Lung (tissue), 12 donors: Measurements from ENCODE around the gene DENND1C. TPM values are rescaled to one million over a fixed set of nuclear protein-coding genes. Genes with fewer than 3 reads are reported as not detected.
A peak's percentile ranks its signal among the peaks of the same experiment; 100 is the strongest.

Experiments used
- ATAC-seq: fragments of 200-7000 bp; cut with Tn5 transposase; one replicate; pipeline ENCODE4 v1.9.1; 2020; ENCODE audit warnings: moderate number of reproducible peaks; ENCODE audit not compliant: insufficient read depth, low FRiP score
- DNase-seq, 3 donors: peaks; one replicate each; pipeline ENCODE4 v3.0.0-alpha.2; 2013 to 2017
- H3K27ac ChIP-seq, 2 donors: one replicate each; pipeline ENCODE4 v1.5.1; 2013; ENCODE audit warnings: mild to moderate bottlenecking in 2 of 2, moderate library complexity in 2 of 2, control low read depth in 1 of 2, inconsistent platforms in 1 of 2, low read depth in 1 of 2, low read length in 1 of 2
- H3K27me3 ChIP-seq, 3 donors: one replicate each; pipeline ENCODE4 v1.5.1; 2013; ENCODE audit warnings: low read length in 2 of 3; ENCODE audit not compliant: control insufficient read depth in 3 of 3, insufficient read depth in 3 of 3
- H3K36me3 ChIP-seq, 4 donors: one replicate each; pipeline ENCODE4 v1.5.1; 2013; ENCODE audit warnings: low read length in 4 of 4, mild to moderate bottlenecking in 1 of 4, moderate library complexity in 1 of 4; ENCODE audit not compliant: control insufficient read depth in 4 of 4, insufficient read depth in 4 of 4
- H3K4me1 ChIP-seq, 5 donors: one replicate each; pipeline ENCODE4 v1.5.1; 2013; ENCODE audit warnings: low read length in 5 of 5, mild to moderate bottlenecking in 2 of 5, moderate library complexity in 1 of 5; ENCODE audit not compliant: control insufficient read depth in 5 of 5, insufficient read depth in 5 of 5
- H3K4me3 ChIP-seq: one replicate; pipeline ENCODE4 v1.5.1; 2013; ENCODE audit warnings: mild to moderate bottlenecking, control low read depth, moderate library complexity
- H3K9ac ChIP-seq, 2 donors: one replicate each; pipeline ENCODE4 v1.5.1; 2013; ENCODE audit warnings: low read length in 2 of 2, control low read depth in 1 of 2; ENCODE audit not compliant: insufficient read depth in 1 of 2
- H3K9me3 ChIP-seq, 4 donors: one replicate each; pipeline ENCODE4 v1.5.1; 2013; ENCODE audit warnings: low read length in 3 of 4, mild to moderate bottlenecking in 1 of 4, moderate library complexity in 1 of 4; ENCODE audit not compliant: control insufficient read depth in 4 of 4, insufficient read depth in 3 of 4
- WGBS, 2 donors: extraction: QIAGEN DNeasy Blood & Tissue Kit; methylation state at CpG; one replicate each; pipeline ENCODE4 v1.1.7; 2013; 5-methylcytosine and 5-hydroxymethylcytosine counted together
- polyA plus RNA-seq, 2 donors: library from polyadenylated mRNA; stranded (reverse); fragments of 200-250 nt; gene quantifications; one replicate each; pipeline ENCODE4 v1.2.1, GENCODE V29; 2013
- total RNA-seq, 2 donors: library from RNA; depleted of rRNA in 1 of 2; stranded (reverse); fragments of >200 nt in 1 of 2; gene quantifications; one replicate each; pipeline ENCODE4 v1.2.1, GENCODE V29; 2014 to 2021
- TF ChIP-seq, protein P1 (sequence below): IDR thresholded peaks from 2 replicates; pipeline ENCODE4 v1.5.1; 2012; ENCODE audit warnings: mild to moderate bottlenecking; ENCODE audit errors: control extremely low read depth, extremely low read depth
- donor health status: control.
- donor health status: control.
- donor health status: Bipolar disorder and iron deficiency.
- donor health status: healthy.
- donor health status: DM: yes; HTN: yes; CAD: no.

DENND1C gene
- total and polyA plus RNA-seq, 4 donors = 2.7 to 11.0 (median 9.3) TPM

DNA sequence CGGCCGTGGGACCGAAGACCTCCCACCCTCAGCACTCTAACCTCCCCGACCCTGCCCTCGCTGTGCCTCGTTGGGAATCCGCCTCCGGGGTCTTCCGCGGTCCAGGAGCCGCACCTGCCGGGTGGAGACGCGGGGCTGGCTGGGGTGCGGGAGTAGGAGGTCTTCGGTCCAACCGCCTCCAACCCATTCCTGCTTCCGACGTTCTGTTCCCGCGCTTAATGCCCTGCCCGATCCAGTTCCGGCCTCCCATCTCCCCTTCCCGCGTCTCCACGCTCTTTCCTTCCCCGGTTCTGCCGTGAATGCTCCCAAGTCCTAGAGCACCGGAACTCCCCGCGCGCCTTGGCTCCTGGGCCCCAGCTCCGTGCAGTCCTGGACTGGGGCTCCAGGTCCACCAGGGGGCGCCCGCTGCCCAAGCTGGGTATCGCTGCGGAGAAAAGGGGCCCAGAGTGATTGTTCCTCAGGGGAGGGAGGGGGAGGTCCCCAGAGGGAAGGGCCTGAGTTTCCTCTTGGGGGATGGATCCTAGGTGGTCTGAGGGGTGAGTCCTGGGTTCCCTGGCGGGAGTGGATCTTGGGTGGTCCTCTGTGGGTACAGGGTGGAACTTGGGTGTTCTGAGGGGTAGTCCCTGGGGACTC, 35.2 kb upstream of the DENND1C start:
- Histone ChIP-seq H3K27me3 (no peaks in the 10 kb centered on the region), H3K9ac (peak overlapping the region in 1 of 2 donors; percentile 53), H3K9me3 (no peaks in the 10 kb centered on the region), H3K27ac (peak overlapping the region in 1 of 2 donors; percentile 83), H3K4me3 (peak overlapping the region; percentile 54), H3K4me1 (peaks cover 0 to 8% (median 2%) of the 10 kb centered on the region in 5 donors), H3K36me3 (no peaks in the 10 kb centered on the region)
- WGBS, 2 donors = 0 to 1% methylated on average over 38 of the region's 38 CpGs
- ATAC-seq = peak; percentile 85
- TF ChIP-seq, protein P1, sequence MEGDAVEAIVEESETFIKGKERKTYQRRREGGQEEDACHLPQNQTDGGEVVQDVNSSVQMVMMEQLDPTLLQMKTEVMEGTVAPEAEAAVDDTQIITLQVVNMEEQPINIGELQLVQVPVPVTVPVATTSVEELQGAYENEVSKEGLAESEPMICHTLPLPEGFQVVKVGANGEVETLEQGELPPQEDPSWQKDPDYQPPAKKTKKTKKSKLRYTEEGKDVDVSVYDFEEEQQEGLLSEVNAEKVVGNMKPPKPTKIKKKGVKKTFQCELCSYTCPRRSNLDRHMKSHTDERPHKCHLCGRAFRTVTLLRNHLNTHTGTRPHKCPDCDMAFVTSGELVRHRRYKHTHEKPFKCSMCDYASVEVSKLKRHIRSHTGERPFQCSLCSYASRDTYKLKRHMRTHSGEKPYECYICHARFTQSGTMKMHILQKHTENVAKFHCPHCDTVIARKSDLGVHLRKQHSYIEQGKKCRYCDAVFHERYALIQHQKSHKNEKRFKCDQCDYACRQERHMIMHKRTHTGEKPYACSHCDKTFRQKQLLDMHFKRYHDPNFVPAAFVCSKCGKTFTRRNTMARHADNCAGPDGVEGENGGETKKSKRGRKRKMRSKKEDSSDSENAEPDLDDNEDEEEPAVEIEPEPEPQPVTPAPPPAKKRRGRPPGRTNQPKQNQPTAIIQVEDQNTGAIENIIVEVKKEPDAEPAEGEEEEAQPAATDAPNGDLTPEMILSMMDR = peak; percentile 96
- peak; percentile 91 to 93 (median 91) for DNase-seq

DNA sequence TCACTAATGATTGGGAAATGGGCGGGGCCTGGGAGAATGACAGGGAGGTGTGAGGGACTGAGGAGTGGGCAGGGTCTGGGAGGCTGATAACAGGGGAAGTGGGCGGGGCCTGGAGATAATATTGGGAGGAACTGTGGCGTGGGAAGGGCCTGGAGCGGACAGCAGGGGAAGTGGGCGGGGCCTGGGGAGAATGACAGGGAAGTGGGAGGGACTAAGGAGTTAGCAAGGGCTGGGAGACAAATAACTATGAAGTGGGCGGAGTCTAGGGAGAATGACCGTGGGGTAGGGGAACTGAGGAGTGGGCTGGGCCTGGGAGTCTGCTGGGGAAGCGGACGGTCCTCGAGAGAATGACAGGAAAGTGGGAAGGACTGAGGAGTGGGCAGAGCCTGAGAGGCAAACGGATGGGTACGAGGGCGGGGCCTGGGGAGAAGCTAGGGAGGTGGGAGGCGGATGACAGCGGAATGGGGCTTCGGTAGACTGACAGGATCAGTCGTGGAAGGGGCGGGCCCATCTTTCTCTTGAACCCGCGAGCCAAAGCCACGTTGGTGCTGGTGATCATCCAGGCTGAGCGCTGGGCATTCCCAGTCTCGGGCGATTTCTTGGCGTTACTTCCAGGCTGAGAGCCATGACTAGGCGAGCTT, 34.6 kb upstream of the DENND1C start:
- Histone ChIP-seq H3K27me3 (no peaks in the 10 kb centered on the region), H3K9me3 (no peaks in the 10 kb centered on the region), H3K27ac (peak overlapping the region in 1 of 2 donors; percentile 83), H3K9ac (peak overlapping the region in 1 of 2 donors; percentile 53), H3K4me3 (peak overlapping the region; percentile 54), H3K4me1 (peaks cover 0 to 8% (median 2%) of the 10 kb centered on the region in 5 donors), H3K36me3 (no peaks in the 10 kb centered on the region)
- DNase-seq (peak; percentile 93 to 95 (median 94)), ATAC-seq (peak; percentile 87)
- TF ChIP-seq, protein P1 = no peak
- 0 to 1% methylated on average over 24 to 26 of the region's 26 CpGs for WGBS, 2 donors

DNA sequence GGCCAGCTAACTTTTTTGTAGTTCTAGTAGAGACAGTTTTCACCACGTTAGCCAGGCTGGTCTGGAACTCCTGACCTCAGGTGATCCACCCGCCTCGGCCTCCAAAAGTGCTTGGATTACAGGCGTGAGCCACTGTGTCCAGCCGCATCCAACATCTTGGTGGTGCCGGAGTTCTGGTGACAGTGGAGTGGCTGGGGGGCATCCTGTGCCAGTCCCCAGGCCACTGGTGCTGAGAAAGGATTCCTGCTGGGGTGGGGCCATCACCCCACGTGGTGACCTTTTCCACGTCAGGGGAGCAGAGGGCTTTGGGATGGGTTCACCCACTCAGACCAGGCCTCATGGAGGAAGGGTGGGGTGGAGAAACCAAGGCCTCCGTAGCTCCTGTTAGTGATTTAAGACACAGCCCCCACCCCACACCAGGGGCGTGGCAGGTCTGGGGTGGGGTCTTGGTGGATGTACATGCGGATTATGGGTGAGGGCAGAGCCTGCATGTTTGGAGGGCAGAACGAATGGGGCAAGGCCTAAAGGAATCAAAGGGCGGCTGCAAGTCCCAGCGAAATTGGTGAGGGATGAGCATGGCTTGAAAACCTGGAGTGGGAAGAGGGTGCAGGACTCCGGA, 33.4 kb upstream of the DENND1C start:
- H3K4me1 ChIP-seq = peaks cover 0 to 8% (median 2%) of the 10 kb centered on the region in 5 donors
- no peaks in the 10 kb centered on the region for H3K9me3 ChIP-seq
- H3K9ac ChIP-seq = no peak overlapping the region
- 90% methylated on average over 15 of the region's 15 CpGs for WGBS, 2 donors
- H3K4me3 ChIP-seq = no peak overlapping the region
- no peaks in the 10 kb centered on the region for H3K27me3 ChIP-seq
- no peaks in the 10 kb centered on the region for H3K36me3 ChIP-seq
- TF ChIP-seq, protein P1 = no peak
- no peak overlapping the region for H3K27ac ChIP-seq
- DNase-seq = no peak
- no peak for ATAC-seq
